IPS DF 4.7 (cell line): Measurements from ENCODE around the gene KIF26B.
"Not testable (repeated sequence)": the region's sequence is repeated elsewhere in the genome, so short reads cannot be mapped to it uniquely, and the experiment has no call there.

Source experiments
- DNase-seq: peaks from one replicate; pipeline ENCODE4 v3.0.0-alpha.2; 2013; ENCODE audit warnings: low spot score; ENCODE audit errors: extremely low read depth

The KIF26B gene

DNA sequence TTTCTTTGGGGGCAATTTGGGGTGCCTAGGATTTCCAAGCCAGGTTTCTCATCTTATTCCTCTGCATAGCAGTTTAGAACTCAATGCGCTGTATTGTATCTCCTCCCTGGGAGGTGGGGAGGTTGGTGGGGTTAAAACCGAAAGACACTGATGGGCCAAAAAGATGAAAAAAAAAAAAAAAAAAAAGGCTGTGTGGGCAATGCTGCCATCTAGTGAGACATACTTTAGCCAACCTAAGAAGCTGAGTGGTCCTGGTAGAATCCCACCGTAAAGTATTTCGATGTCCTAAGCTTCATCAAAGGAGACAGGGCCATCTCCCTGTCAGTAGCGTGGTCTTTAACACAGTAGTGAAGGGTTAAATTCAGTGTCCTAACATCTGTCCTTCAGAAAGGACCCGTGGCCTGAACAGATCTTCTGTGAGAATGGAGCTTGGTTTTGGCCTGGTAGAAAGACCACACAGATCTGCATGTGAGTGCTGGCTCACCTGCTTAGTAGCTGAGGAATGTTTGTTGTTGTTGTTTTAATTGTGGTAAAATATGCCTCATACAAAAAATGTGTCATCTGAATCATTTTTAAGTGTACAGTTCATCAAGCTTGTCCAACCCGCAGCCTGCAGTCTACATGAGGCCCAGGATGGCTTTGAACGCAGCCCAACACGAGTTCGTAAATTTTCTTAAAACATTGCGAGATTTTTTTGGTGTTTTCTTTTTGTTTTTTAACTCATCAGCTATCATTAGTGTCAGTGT is 226.2 kb downstream of the KIF26B start:
- DNase-seq = no peak

DNA sequence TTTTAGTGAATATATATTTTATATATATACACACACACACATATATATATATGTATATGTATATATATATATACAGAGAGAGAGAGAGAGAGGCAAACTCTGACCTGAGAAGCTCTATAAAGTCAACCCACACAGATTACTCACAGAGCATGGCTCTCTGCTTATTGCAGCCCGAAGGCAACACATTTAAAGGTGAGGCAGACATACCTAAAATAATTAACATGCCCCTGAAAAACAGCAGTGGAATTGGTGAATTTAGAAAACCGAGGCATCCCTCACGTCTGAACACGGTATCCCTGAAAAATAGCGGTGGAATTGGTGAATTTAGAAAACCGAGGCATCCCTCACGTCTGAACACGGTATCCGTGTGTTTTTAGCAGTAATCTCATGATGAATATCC is 228.2 kb downstream of the KIF26B start:
- no peak for DNase-seq

DNA sequence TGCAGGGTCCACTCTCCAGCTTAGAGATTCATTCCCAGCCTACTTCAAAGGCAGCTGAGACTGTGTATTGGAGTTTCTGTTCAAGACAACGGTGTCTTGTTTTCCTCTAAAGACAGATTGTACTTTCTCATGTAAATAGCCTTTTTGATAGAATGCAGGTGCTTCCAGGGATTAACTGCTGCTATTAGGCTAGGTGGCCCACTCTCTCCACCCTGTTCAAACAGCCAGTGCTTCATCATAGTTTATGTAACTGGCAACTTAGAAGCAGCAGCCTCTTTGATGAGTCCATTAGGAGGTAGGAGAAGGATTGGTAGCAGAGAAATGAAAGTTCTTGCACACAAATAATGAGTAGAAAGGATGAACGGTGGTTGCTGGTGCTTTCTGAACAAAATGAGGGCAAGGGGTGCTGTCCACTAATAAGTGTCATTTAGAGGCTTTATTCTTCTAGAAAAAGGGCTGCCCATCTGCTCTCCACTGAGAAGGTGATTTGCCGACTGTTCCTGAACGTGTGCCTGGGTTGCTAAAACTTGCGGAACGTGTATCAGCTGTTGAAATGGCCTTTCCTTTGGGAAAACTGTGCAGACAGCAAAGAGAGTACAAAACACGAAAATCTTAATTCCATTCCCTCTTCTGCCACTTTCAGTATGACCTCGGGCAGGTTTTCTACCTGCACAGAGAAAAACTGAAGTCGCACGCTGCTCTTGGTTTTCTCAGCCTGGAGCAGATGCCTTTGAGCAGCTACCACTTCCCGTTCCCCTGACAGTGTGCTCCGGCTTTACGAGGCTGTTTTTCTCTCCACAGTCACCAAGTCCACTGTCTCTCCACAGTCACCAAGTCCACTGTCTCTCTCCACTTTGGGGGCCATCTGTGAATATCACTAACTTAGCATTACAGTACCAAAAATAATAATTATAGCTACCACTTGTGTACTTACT is 228.9 kb downstream of the KIF26B start:
- no peak for DNase-seq

DNA sequence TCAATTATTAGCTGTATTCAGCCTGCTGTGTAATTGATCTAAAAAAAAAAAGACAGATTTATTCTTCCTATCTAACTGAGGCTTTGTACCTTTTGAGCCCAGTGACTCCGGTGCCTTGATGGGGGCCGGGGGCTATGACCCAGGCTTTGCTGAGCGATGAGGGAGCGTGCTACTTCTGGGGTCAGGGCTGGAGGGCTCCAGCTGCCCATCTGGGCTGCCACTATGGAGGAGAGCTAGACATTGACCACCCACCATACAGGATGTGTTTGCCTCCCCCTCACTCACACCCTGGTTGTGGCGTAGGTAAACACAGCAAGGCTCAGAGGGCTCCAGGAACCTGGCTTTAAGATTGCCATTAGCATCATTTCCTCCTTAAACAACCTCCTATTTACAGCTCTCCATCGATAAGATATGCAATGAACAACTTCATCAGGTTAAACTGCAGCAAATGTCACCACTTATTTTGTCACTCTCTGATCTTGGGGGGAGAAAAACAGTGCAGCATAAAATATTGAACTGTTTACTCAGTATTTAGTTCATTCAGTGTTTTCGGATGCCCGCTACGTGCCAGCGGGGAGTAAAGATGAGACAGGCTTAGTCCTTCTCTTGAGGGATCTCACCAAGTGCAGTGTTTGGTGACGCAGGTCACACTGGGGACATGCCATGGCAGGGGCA is 231.6 kb downstream of the KIF26B start:
- DNase-seq = no peak

- no peak for DNase-seq
Measured at GRCh38 chr1:245388687-245389086, 233.9 kb downstream of the KIF26B start.

- DNase-seq = no peak
Measured at GRCh38 chr1:245389873-245390272, 235.1 kb downstream of the KIF26B start.

GRCh38 chr1:245390975-245391374 is 236.2 kb downstream of the KIF26B start:
- no peak for DNase-seq

GRCh38 chr1:245393694-245394093 is 238.9 kb downstream of the KIF26B start:
- no peak for DNase-seq

GRCh38 chr1:245395680-245396079 is 240.9 kb downstream of the KIF26B start:
- no peak for DNase-seq

- no peak for DNase-seq
Measured at GRCh38 chr1:245396615-245397014, 241.8 kb downstream of the KIF26B start.

DNA sequence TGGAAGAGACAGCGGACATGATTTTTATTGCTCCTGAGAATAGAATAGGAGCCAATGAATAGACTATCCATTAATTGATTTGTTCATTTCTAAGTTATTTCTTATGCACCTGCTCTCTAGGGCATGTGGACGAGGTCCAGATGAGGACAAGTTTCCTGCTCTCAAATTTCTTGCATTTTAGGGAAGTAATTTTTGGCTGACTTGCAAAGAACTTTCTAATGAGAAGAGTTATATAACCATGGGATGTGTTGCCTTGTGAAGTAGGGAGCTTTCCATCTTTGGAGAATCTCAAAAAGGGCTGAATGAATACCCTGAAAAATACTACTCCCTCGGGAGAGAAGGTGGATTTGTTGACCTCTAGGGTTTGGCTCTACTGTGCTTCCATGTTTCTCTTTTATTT is 243.0 kb downstream of the KIF26B start:
- no peak for DNase-seq

DNA sequence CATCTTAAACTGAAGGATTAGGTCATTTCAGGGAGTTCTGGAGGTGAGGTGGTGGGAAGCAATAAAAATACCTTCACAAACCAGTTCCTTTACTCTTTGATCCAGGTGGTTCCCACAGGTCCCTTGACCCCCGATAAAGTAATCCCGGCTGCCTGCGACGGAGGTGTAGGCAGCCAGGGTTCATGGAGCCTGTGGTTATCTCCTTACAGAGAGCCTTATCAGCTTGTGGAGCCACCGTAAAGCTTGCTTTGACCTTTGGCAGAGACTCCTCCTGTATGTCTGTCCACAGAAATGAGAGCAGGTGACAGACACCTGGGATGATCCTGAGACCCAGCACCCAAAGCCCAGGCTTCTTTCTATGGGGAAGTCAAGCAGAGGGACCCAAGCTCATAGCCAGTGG is 243.4 kb downstream of the KIF26B start:
- DNase-seq = no peak

DNA sequence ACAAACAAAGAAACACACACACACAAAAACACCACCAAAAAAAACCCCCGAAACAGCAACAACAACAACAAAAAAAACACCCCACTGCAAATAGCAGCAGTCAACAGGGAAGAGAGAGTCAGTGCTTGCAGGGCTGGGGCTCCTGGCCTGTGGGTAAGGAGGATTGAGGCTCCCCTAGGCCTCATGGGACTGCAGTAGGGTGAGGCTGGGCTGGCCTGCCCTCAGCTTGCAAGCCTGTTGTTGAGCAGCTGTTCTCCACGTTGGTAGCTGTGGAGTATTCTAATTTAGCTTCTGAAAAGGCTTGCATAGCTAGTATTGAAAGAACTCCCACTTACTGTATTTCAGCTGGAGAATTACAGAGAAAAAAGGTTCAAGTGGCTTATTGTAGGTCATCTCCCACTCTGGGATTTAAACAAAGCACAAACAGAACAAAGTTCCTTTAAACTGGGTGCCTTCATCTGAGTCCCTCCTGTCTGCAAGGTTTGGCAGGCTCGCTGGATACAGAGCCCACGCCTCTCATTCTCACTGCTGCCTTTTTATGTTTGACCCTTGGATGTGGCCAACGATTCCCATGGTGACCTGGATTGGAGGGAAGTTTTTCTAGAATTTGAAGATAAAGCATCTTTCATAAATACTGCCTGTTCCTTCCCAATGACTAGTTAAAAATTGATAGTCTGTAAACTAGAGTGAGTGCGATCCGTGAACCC is 247.2 kb downstream of the KIF26B start:
- no peak for DNase-seq

GRCh38 chr1:245402998-245403397 is 248.2 kb downstream of the KIF26B start:
- DNase-seq = not testable (repeated sequence)

DNA sequence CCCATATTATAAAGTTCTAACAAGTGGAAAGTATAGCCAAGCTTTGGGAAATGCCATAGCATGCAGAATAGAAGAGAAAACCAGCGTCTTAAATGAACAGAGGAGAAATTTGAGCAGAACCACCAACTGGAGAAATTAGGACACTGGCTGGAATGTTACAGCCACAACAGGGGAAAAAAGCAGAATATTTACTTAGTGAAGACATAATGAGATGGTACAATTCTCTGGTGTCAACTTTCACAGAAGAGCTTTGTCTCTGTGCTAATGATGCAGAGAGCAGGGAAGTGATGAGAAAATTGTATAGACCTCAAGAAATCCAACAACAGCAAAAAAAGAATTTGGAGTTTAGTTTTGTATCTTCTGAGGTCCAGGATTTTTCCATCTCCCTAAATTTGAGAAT is 249.7 kb downstream of the KIF26B start:
- no peak for DNase-seq

GRCh38 chr1:245404952-245405351 is 250.2 kb downstream of the KIF26B start:
- DNase-seq = no peak

- no peak for DNase-seq
Measured at GRCh38 chr1:245406426-245406825, 251.6 kb downstream of the KIF26B start.

GRCh38 chr1:245407983-245408382 is 253.2 kb downstream of the KIF26B start:
- DNase-seq = no peak

DNA sequence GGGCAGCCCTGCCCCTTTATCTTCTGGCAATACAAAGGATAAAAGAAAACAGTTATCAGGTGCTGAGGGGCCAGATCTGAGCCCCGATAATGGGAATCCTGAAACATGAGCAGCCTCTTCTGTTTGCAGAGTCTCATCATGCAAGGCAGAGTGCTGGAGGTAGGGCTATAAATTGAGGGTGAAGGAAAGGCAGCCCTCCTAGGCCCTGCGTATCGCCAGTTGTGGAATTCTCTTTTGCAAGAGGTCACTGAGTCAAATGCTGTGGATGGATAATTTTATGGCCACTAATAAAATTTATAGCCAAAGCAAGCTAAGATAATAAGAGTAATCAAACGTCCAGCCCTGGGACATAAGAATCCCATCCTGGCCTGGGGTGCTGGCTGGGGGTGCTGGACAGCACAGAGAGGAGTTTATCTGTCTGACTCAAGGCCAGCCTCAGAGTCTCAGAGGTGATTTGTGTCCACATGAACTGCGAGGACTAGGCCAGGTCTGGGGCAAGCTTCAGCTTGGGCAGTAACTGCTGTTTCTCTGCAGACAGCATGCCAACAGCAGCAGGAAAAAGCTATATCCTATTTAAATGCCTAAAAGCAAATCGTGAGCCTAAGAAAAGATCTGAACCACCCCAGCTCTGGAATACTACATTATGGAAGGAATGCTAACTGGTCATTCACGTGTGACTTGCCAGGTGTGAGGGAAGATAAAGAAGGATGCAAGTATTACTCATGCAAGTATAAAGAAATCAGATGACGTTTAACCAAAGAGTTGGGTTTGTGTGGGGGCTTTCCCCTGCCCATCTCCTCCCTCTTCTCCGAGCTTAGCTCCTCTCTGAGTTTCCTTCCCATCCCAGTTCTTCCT is 254.8 kb downstream of the KIF26B start:
- DNase-seq = no peak

GRCh38 chr1:245411245-245412036 is 256.7 kb downstream of the KIF26B start:
- DNase-seq = no peak
